ELR (cell line): Measurements from ENCODE around the gene SUPV3L1.
A peak's percentile ranks its signal among the peaks of the same experiment; 100 is the strongest.

Experiments used
- DNase-seq: peaks from one replicate; pipeline ENCODE4 v3.0.0-alpha.2; 2015; ENCODE audit warnings: low read depth

SUPV3L1 gene

GRCh38 chr10:69202332-69202731, 22.3 kb downstream of the SUPV3L1 start:
- no peak for DNase-seq

DNA sequence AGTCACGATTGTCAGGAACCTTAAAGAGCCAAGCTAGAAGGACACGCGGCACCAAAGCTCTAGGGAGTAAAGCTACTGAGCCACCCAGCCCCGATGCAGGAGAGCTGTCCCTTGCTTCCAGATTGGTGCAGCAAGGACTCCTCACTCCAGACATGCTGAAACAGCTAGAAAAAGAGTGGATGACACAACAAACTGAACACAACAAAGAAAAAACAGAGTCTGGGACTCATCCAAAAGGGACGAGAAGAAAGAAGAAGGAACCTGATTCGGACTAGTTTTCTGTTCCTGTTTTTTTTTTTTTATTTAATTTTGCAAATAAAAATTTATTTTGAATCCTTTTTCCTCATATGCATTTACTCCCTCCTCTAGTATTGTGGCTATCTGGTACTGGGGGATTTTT, 28.7 kb downstream of the SUPV3L1 start:
- no peak for DNase-seq

- no peak for DNase-seq
These were observed 29.9 kb downstream of the SUPV3L1 start for GRCh38 chr10:69209787-69210484.

DNA sequence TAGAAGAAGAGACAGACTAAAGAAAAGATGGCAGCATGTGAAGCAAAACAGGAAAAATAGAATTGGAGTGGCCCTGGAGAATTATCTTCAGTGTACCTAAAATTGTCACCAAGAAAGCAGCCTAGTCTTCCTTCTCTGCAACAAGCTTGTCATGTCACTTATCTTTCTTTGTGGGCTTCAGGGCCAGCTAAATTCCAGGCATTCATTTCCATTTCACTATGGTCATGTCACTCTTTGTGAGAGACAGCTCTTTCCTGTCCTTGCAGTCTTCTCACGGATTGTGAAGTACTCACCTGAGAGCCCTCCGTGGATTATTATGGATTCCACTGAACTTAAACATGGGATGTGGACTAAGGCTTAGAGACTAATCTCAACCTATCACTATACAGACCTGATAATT, 31.1 kb downstream of the SUPV3L1 start:
- no peak for DNase-seq

DNA sequence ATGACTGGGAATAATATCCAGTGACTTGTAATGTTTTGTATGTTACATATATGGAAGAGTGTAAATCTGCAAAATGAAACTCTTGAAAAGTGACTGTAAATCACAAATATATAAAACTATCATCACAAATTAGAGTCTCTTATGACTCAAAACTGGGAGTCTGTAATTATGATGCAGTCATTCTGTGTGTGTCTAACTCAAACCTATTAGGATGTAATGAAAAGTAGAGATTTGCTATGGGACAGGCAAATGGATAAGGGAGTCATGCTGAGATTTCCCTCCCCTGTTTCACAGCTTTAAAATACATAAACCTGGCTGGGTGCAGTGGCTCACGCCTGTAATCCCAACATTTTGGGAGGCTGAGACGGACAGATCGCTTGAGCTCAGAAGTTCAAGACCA, 31.5 kb downstream of the SUPV3L1 start:
- DNase-seq: no peak

GRCh38 chr10:69213591-69214311, 33.7 kb downstream of the SUPV3L1 start:
- DNase-seq: no peak

- no peak for DNase-seq
These were observed 34.7 kb downstream of the SUPV3L1 start for GRCh38 chr10:69214666-69215131.

DNA sequence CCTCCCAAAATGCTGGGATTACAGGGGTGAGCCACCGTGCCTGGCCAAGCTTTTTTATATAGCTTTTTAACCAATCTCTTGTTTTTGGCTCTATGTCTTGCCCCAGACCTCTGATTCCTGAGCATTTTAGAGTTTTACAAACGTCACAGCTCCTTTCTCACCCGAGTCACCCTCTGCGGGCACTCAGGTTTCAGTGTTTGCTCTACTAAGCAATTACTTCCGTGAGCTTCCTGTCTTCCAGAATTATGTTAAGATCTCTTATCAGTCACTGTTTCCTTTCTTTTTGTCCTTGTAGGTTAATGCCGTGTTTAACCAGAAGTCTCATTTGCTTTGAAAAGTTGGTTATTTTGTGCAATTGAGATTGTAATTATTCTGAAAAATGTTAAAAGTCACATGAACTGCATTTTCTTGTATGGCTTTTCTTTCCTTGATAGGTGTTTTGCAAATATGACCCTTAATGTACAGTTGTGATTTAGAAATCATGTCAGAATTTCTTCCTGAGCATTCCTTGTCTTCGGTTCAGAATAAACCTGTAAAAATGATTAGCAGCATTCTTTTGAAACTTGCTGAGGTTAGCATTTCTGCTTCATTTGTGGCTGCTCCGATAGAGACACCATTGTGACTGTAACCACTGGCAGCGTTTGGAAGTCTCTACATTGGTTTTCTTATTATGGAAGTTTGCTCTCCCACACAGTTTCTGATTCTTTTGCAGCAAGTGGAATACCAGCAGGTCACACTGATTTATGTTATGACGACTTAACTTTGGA, 35.6 kb downstream of the SUPV3L1 start:
- peak; percentile 33 for DNase-seq

DNA sequence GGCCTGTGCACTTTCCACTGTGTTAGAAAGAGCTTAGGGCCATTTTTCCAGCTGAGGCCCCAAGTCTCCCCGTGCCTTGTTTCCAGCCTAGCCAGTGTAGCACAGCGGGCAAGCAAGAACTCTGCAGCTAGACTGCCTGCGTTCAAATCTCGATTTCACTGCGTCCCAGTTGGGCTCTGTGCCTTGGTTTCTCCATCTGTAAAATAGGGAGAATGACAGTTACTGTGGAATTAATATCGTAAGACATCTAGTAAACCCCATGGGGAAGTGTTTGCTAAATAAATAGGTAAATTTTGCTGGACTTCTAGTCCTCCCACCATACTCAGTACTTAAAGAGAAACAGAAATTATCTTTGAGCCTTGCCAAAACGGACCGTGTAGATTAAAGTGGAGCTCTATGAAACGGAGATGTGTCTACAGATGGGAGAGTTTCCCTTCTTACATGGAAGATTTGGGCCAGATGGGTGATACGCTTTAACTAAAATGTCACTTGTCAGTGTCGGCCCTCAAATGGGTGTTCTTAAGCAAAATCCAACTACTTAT, 36.6 kb downstream of the SUPV3L1 start:
- DNase-seq: no peak

- DNase-seq: peak; percentile 91
These were observed 37.2 kb downstream of the SUPV3L1 start for GRCh38 chr10:69217119-69217754.

GRCh38 chr10:69218831-69219230, 38.8 kb downstream of the SUPV3L1 start:
- peak; percentile 71 for DNase-seq

DNA sequence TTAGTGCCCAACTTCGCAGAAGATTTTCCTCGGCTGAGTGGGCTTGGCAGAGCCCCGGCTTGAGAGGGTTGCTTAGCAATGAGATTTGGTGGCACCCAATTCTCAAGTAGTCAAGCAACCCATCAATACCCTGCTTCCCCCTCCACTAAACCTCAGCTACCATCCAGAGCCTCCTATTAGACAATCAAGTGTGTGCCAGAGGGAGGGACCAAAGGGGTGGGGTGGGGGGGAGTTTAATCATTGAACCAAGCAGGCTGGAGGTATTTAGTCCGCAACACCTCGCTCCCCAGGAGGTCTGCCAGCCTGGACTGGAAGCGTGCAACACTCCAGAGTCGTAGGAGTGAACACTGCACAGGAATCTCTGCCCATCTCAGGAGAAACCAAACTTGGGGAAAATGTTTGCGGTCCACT, 40.0 kb downstream of the SUPV3L1 start, which contains the start of gene HKDC1:
Gene HKDC1 (plus strand): TSS at position 292 of the 411 bp plus-strand sequence. CDS start 104 bp downstream, at position 396.
- no peak for DNase-seq

- DNase-seq: no peak
These were observed 40.5 kb downstream of the SUPV3L1 start for GRCh38 chr10:69220507-69220906.

DNA sequence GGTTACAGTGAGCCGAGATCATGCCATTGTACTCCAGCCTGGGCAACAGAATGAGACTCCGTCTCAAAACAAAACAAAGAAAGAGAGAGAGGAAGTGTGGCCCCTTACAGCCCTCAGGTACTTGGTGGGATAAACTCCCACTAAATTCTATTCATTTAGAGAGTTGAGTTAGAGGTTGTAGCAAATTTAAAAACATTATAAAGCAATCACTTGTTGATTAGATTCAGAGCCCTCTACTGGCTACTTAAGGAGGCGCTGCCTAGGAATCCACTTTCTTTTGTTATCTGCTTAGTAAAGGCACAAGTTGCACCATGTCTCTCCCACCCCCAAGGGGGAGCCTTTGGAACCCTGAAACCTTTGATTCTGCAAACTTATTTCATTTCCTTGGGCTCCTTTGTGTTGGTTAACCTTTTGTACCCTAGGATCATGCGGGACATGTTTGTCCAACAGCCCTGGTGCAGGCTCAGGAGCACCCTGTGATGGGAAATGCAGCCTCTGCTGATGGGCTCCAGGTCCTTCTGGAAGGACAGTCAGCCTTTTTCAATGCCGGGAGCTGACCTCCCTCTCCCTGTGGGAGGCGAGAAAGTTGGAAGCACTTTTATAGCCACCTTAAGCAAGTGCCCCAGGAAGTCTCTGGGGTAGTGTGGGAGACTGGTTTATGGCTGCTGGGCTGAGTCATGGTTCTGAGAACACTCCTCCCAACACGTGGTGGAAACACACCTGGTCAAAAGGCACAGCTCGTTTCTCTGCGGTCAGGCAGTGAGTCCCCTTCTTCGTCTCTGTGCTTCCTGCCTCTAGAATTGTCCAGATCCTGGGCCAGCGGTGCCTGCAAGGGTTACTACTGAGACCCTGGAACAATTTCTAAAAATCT, 42.4 kb downstream of the SUPV3L1 start:
- DNase-seq: peak; percentile 83

GRCh38 chr10:69223028-69223342, 43.0 kb downstream of the SUPV3L1 start:
- DNase-seq: no peak

GRCh38 chr10:69224862-69225657, 45.0 kb downstream of the SUPV3L1 start:
- DNase-seq: peak; percentile 73

DNA sequence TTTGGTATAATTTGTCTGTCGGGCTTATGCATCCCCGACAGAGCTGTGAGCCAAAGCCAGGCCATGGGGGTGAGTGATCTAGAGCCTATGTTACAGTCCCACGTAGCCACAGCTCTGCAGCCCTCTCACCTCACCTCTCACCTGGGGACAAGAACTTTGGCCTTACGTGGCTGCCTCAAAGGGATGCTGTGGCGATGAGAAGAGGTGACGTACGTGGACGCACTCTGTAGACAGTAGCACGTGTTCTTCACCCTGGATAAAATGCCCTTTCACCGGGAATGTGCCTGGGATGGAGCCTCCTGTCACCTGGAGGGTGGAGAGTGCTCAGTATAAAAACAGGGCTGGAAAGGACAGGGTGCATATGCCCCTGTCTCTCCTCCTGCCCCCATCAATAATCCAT, 45.6 kb downstream of the SUPV3L1 start:
- no peak for DNase-seq

- no peak for DNase-seq
These were observed 47.0 kb downstream of the SUPV3L1 start for GRCh38 chr10:69226919-69227450.

DNA sequence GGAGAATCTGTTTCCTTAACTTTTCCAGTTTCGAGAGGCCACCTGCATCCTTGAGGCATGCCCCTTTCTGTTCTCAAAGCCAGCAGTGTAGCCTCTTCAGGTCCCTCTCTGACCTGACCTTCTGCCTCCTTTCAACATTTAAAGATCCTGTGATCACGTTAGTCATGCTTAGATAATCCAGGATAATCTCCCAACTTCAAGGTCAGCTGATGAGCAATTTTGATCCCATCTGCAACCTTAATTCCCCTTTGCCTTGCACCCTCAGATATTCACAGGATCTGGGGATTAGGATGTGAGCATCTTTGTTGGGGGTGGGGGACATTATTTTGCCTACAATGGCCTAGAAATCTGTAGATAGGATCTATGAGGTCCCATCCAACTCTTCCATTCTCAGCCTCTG, 48.1 kb downstream of the SUPV3L1 start:
- no peak for DNase-seq

GRCh38 chr10:69229616-69229916, 49.5 kb downstream of the SUPV3L1 start:
- DNase-seq: no peak
